Measurements from ENCODE around the gene CCDC191.

The CCDC191 gene

DNA sequence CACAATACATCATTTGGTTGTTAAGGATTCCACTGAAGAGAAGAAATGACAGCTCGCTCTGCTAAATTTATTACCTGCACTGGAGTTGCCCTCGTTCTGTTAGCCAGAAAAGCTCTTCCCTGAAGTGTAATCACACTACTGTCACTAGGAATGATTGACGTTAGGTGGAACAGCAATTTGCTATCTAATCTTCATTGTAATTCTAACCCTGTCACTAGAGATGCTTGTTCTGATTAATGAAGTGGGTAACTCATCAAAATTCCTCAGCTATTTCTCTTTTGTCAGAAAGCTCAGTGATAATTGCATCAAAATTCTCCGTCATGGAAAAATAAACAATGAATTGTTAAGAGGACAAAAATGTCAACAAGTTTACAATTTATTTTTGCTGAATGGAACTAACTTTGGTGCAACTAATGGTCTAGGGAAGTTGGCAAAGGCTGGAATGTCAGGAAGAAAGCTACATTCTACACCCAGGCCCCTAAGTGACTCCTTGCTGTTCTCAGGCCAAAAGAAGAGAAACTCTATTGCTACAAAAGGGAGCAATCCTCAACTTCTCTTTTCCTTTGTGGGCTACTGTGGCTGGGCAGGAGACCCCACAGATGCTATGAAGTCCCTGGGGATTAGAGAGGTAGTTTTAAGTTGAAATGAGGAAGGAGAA lies 34.1 kb downstream of the CCDC191 start:
- ChIA-PET POLR2A (ENCODE audit: low non-redundant PET) (no interaction called here), CTCF (no interaction called here)
- no peak overlapping the region for H3K27ac ChIP-seq
- no peak for DNase-seq (ENCODE audit: low spot score)
- no peak for TF ChIP-seq CTCF (conservative IDR thresholded peaks at IDR 0.05; ENCODE audit: low read depth)

- H3K27ac ChIP-seq: no peak overlapping the region
- no peak for TF ChIP-seq CTCF (conservative IDR thresholded peaks at IDR 0.05; ENCODE audit: low read depth)
- ChIA-PET POLR2A (ENCODE audit: low non-redundant PET) (no interaction called here), CTCF (no interaction called here)
- DNase-seq (ENCODE audit: low spot score): no peak
These were observed 35.4 kb downstream of the CCDC191 start for GRCh38 chr3:114020907-114021306.

- no peak for DNase-seq (ENCODE audit: low spot score)
- POLR2A ChIA-PET (ENCODE audit: low non-redundant PET): no interaction called here
- CTCF ChIA-PET: interaction anchor here (0.6 kb wide), 1 partner anchor 1353 kb away, joined by 5 read pairs; no protein-coding TSS in a partner anchor
- no peak overlapping the region for H3K27ac ChIP-seq
- no peak for TF ChIP-seq CTCF (conservative IDR thresholded peaks at IDR 0.05; ENCODE audit: low read depth)
These were observed 36.8 kb downstream of the CCDC191 start for GRCh38 chr3:114019486-114019885.

DNA sequence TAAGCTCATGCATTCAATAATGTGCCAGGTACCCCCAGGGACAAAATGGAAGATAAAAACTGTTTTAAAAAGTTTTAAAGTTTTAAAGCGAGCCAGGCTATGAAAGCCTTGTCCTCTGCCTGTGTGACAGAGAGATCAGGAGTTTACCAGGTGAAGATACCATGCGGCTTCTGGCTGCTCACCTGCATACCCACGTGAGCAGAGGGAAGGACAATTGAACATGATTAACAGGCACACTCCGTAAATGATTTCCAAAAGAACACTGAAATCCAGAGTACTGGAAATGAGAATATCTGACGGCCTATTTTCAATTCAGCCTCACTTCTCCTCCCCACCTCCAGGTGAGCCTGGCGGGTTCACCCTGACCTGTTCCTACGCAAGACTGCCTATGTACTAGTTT lies 42.1 kb downstream of the CCDC191 start:
- CTCF ChIA-PET: no interaction called here
- POLR2A ChIA-PET (ENCODE audit: low non-redundant PET): no interaction called here
- no peak overlapping the region for H3K27ac ChIP-seq
- no peak for DNase-seq (ENCODE audit: low spot score)
- no peak for TF ChIP-seq CTCF (conservative IDR thresholded peaks at IDR 0.05; ENCODE audit: low read depth)

DNA sequence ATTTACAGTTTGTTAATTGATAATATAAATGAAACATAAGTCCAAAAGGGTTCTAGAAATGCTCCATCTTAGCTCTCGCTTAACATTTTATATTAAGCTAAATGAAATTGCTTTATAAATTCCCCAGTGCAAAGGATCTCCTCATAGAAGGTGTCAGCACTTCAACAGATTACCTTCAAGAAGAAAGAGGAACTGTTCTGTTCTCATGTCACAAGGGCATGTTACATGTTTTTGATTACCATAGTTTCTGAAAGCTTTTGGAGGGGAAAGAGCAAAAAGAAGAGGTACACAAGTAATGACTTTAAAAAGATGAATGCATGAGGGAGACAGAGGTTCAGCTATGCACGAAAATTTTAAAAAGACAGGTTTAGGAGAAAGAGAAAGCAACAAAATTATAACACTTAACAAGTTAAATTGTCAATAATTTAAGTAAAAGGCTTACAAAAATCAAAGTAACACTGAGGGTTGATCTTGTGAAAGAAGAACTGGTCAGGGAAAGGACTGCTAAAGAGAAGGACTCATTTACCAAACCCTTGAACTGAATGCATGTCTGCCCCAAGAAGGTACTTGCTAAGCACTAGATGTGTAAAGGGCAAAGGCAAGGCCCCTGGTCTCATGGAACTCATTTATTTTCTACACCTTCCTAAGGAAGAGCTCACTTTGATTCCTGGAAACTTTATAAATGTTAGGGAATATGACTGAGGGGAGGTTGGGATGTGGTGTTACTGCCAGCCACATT lies 45.1 kb downstream of the CCDC191 start:
- ChIA-PET POLR2A (ENCODE audit: low non-redundant PET) (no interaction called here), CTCF (no interaction called here)
- TF ChIP-seq CTCF (conservative IDR thresholded peaks at IDR 0.05; ENCODE audit: low read depth): no peak
- H3K27ac ChIP-seq: no peak overlapping the region
- no peak for DNase-seq (ENCODE audit: low spot score)

- no peak for TF ChIP-seq CTCF (conservative IDR thresholded peaks at IDR 0.05; ENCODE audit: low read depth)
- ChIA-PET POLR2A (ENCODE audit: low non-redundant PET) (no interaction called here), CTCF (no interaction called here)
- H3K27ac ChIP-seq: no peak overlapping the region
- DNase-seq (ENCODE audit: low spot score): no peak
These were observed 50.8 kb downstream of the CCDC191 start for GRCh38 chr3:114005481-114005880.
